Transverse colon (tissue), 4 donors: ENCODE measurements around the gene MYO7A. TPM values are rescaled to one million over a fixed set of nuclear protein-coding genes. Genes with fewer than 3 reads are reported as not detected.

Experiments used
- DNase-seq: peaks from one replicate; pipeline ENCODE4 v3.0.0-alpha.2; 2019
- H3K27ac ChIP-seq, 4 donors: fragments of 200-600 bp; sonication (generic); 2 replicates each; pipeline ENCODE4 v1.5.1; 2016 to 2018; ENCODE audit warnings: inconsistent platforms in 4 of 4
- H3K27me3 ChIP-seq: fragments of 200-600 bp; sonication (generic); 2 replicates; pipeline ENCODE4 v1.5.1; 2017; ENCODE audit warnings: inconsistent platforms
- H3K36me3 ChIP-seq, 4 donors: fragments of 200-600 bp; sonication (generic); 2 replicates each; pipeline ENCODE4 v1.5.1; 2017 to 2019; ENCODE audit warnings: inconsistent platforms in 4 of 4
- H3K4me1 ChIP-seq, 4 donors: fragments of 200-600 bp; sonication (generic); 2 replicates each; pipeline ENCODE4 v1.5.1; 2017 to 2020; ENCODE audit warnings: inconsistent platforms in 4 of 4
- H3K4me3 ChIP-seq, 4 donors: fragments of 200-600 bp; sonication (generic); 1 replicate in 1 of 4; 2 replicates in 3 of 4; pipeline versions ENCODE4 v1.5.1 to v1.6.1; 2017 to 2019; ENCODE audit warnings: inconsistent platforms in 4 of 4
- H3K9me3 ChIP-seq, 2 donors: fragments of 200-600 bp; sonication (generic); 2 replicates each; pipeline ENCODE4 v1.5.1; 2017 to 2019; ENCODE audit warnings: inconsistent platforms in 2 of 2
- EP300 ChIP-seq: sonication (generic); formaldehyde crosslinking; IDR thresholded peaks from one replicate; pipeline ENCODE4 v1.6.1; 2017; ENCODE audit warnings: antibody characterized with exemption, low read depth
- POLR2A ChIP-seq: fragments of 450-650 bp; IDR thresholded peaks from one replicate; pipeline ENCODE4 v1.6.1; 2016; ENCODE audit warnings: antibody characterized with exemption, mild to moderate bottlenecking, moderate library complexity
- POLR2AphosphoS5 ChIP-seq, 3 donors: sonication (generic); formaldehyde crosslinking; IDR thresholded peaks; one replicate each; pipeline ENCODE4 v1.6.1; 2016; ENCODE audit warnings: antibody characterized with exemption in 3 of 3
- WGBS, 2 donors: methylation state at CpG; one replicate each; pipeline ENCODE4 v1.1.5; 2018; ENCODE audit warnings: low coverage in 1 of 2; 5-methylcytosine and 5-hydroxymethylcytosine counted together
- in situ Hi-C, 4 donors: fragments of 200-750 bp; cut with MboI; loops; one replicate each; pipeline versions ENCODE4 v1.15.0 to v1.15.1; 2017; ENCODE audit warnings: low sequenced_read_pairs in 3 of 4, low pct_ligation_motif_present in 1 of 4, low pct_unique_long_range_greater_than_20kb in 1 of 4
- intact Hi-C: fragments of 100-400 bp; cut with DNase I; formaldehyde crosslinking; loops from one replicate; pipeline ENCODE4 v1.15.1; 2023; ENCODE audit warnings: low total_unique reads
- total RNA-seq, 4 donors: library from RNA; depleted of rRNA; stranded (reverse); fragments of >200 nt; gene quantifications; one replicate each; pipeline ENCODE4 v1.1.0, GENCODE V29; 2016
- TF ChIP-seq, protein P1 (sequence below), 5 experiments: fragments of 200-600 bp in 3 of 5; fragments of 450-650 bp in 2 of 5; sonication (generic) in 3 of 5; IDR thresholded peaks; 1 replicate in 2 of 5; 2 replicates in 3 of 5; pipeline ENCODE4 v1.5.1; 2016 to 2017; ENCODE audit warnings: antibody characterized with exemption in 5 of 5, inconsistent platforms in 3 of 5, mild to moderate bottlenecking in 2 of 5, moderate library complexity in 1 of 5

MYO7A gene
- total RNA-seq, 4 donors from 2014 or later: 4.6 to 11.2 (median 5.5) TPM

DNA sequence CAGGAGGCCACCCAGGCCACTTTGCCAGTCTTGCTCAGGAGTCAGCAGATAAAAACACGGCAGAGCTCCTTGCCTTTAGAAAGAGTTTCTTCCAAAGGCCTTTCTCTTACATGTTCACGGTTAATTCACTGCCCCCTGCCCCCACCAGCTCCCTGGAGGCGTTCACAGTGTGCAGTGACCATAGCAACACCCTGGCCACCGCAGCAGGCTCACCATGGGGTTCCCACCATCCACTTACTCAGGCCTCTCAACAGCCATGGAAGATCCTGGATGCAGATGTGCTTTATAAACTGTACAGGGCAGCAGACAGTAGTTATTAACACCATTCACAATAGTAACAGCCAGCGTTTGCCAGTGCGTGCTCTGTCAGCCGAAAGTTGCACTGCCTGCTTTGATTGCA lies 10.6 kb upstream of the MYO7A start:
- intact Hi-C loops (no loop called here), in situ Hi-C loops (no loop called here)
- 80 to 81% methylated on average over 2 to 7 of the region's 7 CpGs for WGBS, 2 donors
- TF ChIP-seq, protein P1, sequence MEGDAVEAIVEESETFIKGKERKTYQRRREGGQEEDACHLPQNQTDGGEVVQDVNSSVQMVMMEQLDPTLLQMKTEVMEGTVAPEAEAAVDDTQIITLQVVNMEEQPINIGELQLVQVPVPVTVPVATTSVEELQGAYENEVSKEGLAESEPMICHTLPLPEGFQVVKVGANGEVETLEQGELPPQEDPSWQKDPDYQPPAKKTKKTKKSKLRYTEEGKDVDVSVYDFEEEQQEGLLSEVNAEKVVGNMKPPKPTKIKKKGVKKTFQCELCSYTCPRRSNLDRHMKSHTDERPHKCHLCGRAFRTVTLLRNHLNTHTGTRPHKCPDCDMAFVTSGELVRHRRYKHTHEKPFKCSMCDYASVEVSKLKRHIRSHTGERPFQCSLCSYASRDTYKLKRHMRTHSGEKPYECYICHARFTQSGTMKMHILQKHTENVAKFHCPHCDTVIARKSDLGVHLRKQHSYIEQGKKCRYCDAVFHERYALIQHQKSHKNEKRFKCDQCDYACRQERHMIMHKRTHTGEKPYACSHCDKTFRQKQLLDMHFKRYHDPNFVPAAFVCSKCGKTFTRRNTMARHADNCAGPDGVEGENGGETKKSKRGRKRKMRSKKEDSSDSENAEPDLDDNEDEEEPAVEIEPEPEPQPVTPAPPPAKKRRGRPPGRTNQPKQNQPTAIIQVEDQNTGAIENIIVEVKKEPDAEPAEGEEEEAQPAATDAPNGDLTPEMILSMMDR (IDR thresholded peaks at IDR 0.05): no peak
- TF ChIP-seq POLR2A (no peak), EP300 (no peak), POLR2AphosphoS5 (IDR thresholded peaks at IDR 0.05) (no peak)
- H3K4me3 ChIP-seq: no peak overlapping the region
- peaks cover 0 to 29% (median 8%) of the 10 kb centered on the region in 4 donors for H3K36me3 ChIP-seq
- DNase-seq: no peak
- H3K9me3 ChIP-seq: no peaks in the 10 kb centered on the region
- H3K4me1 ChIP-seq: peaks cover 0 to 4% (median 0%) of the 10 kb centered on the region in 4 donors
- H3K27ac ChIP-seq: no peak overlapping the region
- H3K27me3 ChIP-seq: no peaks in the 10 kb centered on the region

GRCh38 chr11:77118086-77118485 lies 10.0 kb upstream of the MYO7A start:
- H3K4me1 ChIP-seq: peaks cover 0 to 2% (median 0%) of the 10 kb centered on the region in 4 donors
- TF ChIP-seq, protein P1 (IDR thresholded peaks at IDR 0.05): no peak
- no peak for TF ChIP-seq EP300
- TF ChIP-seq POLR2AphosphoS5 (IDR thresholded peaks at IDR 0.05): no peak
- TF ChIP-seq POLR2A: no peak
- no peak overlapping the region for H3K27ac ChIP-seq
- H3K4me3 ChIP-seq: no peak overlapping the region
- WGBS, 2 donors: 92% methylated on average over 17 of the region's 17 CpGs; no CpG with 5 or more reads in 1 of the 2 donors
- no peak for DNase-seq
- no peaks in the 10 kb centered on the region for H3K9me3 ChIP-seq
- peaks cover 0 to 35% (median 8%) of the 10 kb centered on the region in 4 donors for H3K36me3 ChIP-seq
- H3K27me3 ChIP-seq: no peaks in the 10 kb centered on the region
- intact Hi-C loops: no loop called here
- in situ Hi-C loops: no loop called here

- intact Hi-C loops: no loop called here
- 83 to 100% methylated on average over 1 to 12 of the region's 12 CpGs for WGBS, 2 donors
- H3K9me3 ChIP-seq: no peaks in the 10 kb centered on the region
- H3K27ac ChIP-seq: no peak overlapping the region
- in situ Hi-C loops: no loop called here
- H3K27me3 ChIP-seq: no peaks in the 10 kb centered on the region
- no peak for DNase-seq
- no peak overlapping the region for H3K4me3 ChIP-seq
- TF ChIP-seq EP300: no peak
- TF ChIP-seq POLR2AphosphoS5 (IDR thresholded peaks at IDR 0.05): no peak
- TF ChIP-seq, protein P1 (IDR thresholded peaks at IDR 0.05): no peak
- TF ChIP-seq POLR2A: no peak
- H3K36me3 ChIP-seq: peaks cover 0 to 33% (median 8%) of the 10 kb centered on the region in 4 donors
- H3K4me1 ChIP-seq: no peaks in the 10 kb centered on the region
These were observed 9.1 kb upstream of the MYO7A start for GRCh38 chr11:77118971-77119370.

GRCh38 chr11:77119531-77119936 lies 8.5 kb upstream of the MYO7A start:
- intact Hi-C loops (no loop called here), in situ Hi-C loops (no loop called here)
- Histone ChIP-seq H3K27ac (no peak overlapping the region), H3K4me1 (no peaks in the 10 kb centered on the region), H3K4me3 (no peak overlapping the region), H3K27me3 (no peaks in the 10 kb centered on the region), H3K36me3 (peaks cover 0 to 28% (median 6%) of the 10 kb centered on the region in 4 donors), H3K9me3 (no peaks in the 10 kb centered on the region)
- TF ChIP-seq, protein P1 (IDR thresholded peaks at IDR 0.05): no peak
- TF ChIP-seq EP300 (no peak), POLR2AphosphoS5 (IDR thresholded peaks at IDR 0.05) (no peak), POLR2A (no peak)
- no peak for DNase-seq
- 92% methylated on average over 9 of the region's 9 CpGs; no CpG with 5 or more reads in 1 of the 2 donors for WGBS, 2 donors
